ENCODE data around the gene RTL1. TPM values are rescaled to one million over a fixed set of nuclear protein-coding genes. Genes with fewer than 3 reads are reported as not detected.

The RTL1 gene
- total and polyA plus RNA-seq, 2 donors (not counting 3 experiments of a cell fraction or from before 2014, with no cell fraction given): not detected

DNA sequence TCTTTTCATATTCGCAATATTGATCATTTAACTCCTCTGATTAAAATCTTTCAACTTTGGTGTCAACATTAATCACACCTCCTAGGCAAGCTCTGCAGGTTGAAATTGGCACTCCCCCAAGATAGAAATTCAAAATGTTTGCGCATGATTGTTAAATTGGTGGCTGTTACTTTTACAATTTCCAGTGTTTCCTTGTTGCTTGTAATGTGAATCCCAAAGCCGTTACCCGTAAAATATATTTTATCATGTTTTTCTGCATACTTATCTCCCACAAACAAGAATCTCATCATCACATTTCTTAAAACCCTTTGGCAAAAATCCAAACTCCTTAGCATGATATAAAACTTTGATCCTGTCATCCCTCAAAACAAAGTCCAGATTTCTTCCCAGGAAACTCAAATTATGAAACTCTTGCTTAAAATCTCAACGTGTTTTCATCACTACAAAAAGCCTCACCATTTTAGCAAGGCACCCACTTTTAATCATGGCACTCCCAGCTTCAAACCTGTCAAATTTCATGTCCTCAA, 14.7 kb downstream of the RTL1 start:
- no peaks in the 10 kb centered on the region for H3K4me1 ChIP-seq (ENCODE audit: control insufficient read depth, extremely low read depth, insufficient read depth, low read length)

DNA sequence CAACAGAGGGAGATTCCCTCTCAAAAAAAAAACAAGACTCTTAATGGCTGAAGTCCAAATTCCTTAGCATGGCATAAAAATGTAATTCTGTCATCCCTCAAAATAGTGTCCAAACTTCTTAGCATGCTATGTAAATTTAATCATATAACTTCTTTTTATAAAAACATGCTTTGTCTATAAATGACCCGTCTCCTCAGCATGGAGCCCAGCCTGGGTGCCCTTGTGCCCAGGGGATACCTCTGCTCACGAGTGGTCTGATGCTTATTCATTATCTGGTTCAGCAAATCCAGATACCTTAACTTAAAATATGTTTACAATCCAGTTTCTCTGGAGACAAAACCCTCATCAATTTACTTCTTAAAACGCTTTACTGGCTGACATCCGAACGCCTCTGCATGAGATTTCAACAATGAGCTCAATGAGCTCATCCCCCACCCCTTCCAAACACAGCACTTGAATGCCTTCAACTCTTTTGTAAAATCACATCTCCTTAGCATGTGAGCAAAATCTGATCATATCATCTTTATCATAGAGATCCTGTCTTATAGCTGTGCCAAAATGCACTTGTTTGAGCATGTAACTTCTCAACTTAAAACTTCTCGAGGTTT, 15.7 kb downstream of the RTL1 start:
- intact Hi-C loops (cut with micrococcal nuclease) (no loop called here), dilution Hi-C loops (cut with MboI; ENCODE audit: extremely low pct_ligation_motif_present, low sequenced_read_pairs) (no loop called here)
- DNase-seq (ENCODE audit: low read depth, low spot score): no peak
- TF ChIP-seq POLR2AphosphoS5 (IDR thresholded peaks at IDR 0.05; ENCODE audit: insufficient read depth, low read depth, low read length) (no peak), MYC (IDR thresholded peaks at IDR 0.05; ENCODE audit: low read depth, low read length) (no peak), POLR2A (IDR thresholded peaks at IDR 0.05; ENCODE audit: low read depth, low read length) (no peak)
- Histone ChIP-seq H3K9ac (replicated peaks; ENCODE audit: extremely low read depth, insufficient read depth, low read length) (no peak overlapping the region), H3K36me3 (ENCODE audit: control insufficient read depth in 2 of 2, extremely low read depth in 1 of 2, insufficient read depth in 2 of 2, low read length in 2 of 2) (peaks cover 2 to 18% of the 10 kb centered on the region in 2 experiments), H3K27me3 (ENCODE audit: control insufficient read depth in 2 of 2, insufficient read depth in 2 of 2, low read length in 2 of 2) (no peaks in the 10 kb centered on the region), H2AFZ (ENCODE audit: low read depth, low read length) (no peak overlapping the region), H3K4me2 (ENCODE audit: insufficient read depth, low read length) (no peak overlapping the region), H3K9me1 (replicated peaks; ENCODE audit: control insufficient read depth, extremely low read depth, insufficient read depth, low read length) (no peaks in the 10 kb centered on the region), H3K4me3 (replicated peaks in 1 of 3; ENCODE audit: insufficient read depth in 1 of 3, low read depth in 1 of 3, low read length in 3 of 3) (no peak overlapping the region), H3K79me2 (ENCODE audit: control insufficient read depth, insufficient read depth, low read length) (no peaks in the 10 kb centered on the region), H3K4me1 (ENCODE audit: control insufficient read depth, extremely low read depth, insufficient read depth, low read length) (no peaks in the 10 kb centered on the region), H3K9me3 (replicated peaks; ENCODE audit: control insufficient read depth, insufficient read depth, low read length) (no peaks in the 10 kb centered on the region), H4K20me1 (replicated peaks; ENCODE audit: control insufficient read depth, extremely low read depth, insufficient read depth, low read length) (no peaks in the 10 kb centered on the region), H3K27ac (ENCODE audit: insufficient read depth, low read depth, low read length) (no peak overlapping the region)
- POLR2A ChIA-PET: no interaction called here
- no peak for FAIRE-seq
- CTCF ChIA-PET: interaction anchor here (0.7 to 1.1 kb wide), 3 partner anchors 13 to 347 kb away, joined by 3 to 4 read pairs (median 3); no protein-coding TSS in a partner anchor
- no TSS peak for BruUV-seq (replicated peaks)

More for the DNA sequence above, 14.7 kb downstream of the RTL1 start:
- TF ChIP-seq POLR2AphosphoS5 (IDR thresholded peaks at IDR 0.05; ENCODE audit: insufficient read depth, low read depth, low read length): no peak
- H3K36me3 ChIP-seq (ENCODE audit: control insufficient read depth in 2 of 2, extremely low read depth in 1 of 2, insufficient read depth in 2 of 2, low read length in 2 of 2): peaks cover 2 to 9% of the 10 kb centered on the region in 2 experiments
- BruUV-seq (replicated peaks): no TSS peak
- CTCF ChIA-PET: no interaction called here
- no peaks in the 10 kb centered on the region for H4K20me1 ChIP-seq (replicated peaks; ENCODE audit: control insufficient read depth, extremely low read depth, insufficient read depth, low read length)
- H3K9me1 ChIP-seq (replicated peaks; ENCODE audit: control insufficient read depth, extremely low read depth, insufficient read depth, low read length): no peaks in the 10 kb centered on the region
- no peak overlapping the region for H2AFZ ChIP-seq (ENCODE audit: low read depth, low read length)
- intact Hi-C loops (cut with micrococcal nuclease) (no loop called here), dilution Hi-C loops (cut with MboI; ENCODE audit: extremely low pct_ligation_motif_present, low sequenced_read_pairs) (no loop called here)
- H3K79me2 ChIP-seq (ENCODE audit: control insufficient read depth, insufficient read depth, low read length): no peaks in the 10 kb centered on the region
- no peak overlapping the region for H3K9ac ChIP-seq (replicated peaks; ENCODE audit: extremely low read depth, insufficient read depth, low read length)
- POLR2A ChIA-PET: no interaction called here
- no peak overlapping the region for H3K4me3 ChIP-seq (replicated peaks in 1 of 3; ENCODE audit: insufficient read depth in 1 of 3, low read depth in 1 of 3, low read length in 3 of 3)
- H3K4me2 ChIP-seq (ENCODE audit: insufficient read depth, low read length): no peak overlapping the region
- no peak overlapping the region for H3K27ac ChIP-seq (ENCODE audit: insufficient read depth, low read depth, low read length)
- H3K9me3 ChIP-seq (replicated peaks; ENCODE audit: control insufficient read depth, insufficient read depth, low read length): no peaks in the 10 kb centered on the region
- no peaks in the 10 kb centered on the region for H3K27me3 ChIP-seq (ENCODE audit: control insufficient read depth in 2 of 2, insufficient read depth in 2 of 2, low read length in 2 of 2)
- FAIRE-seq (no peak), DNase-seq (ENCODE audit: low read depth, low spot score) (no peak)

All from endothelial cell of umbilical vein (primary cell).